ENCODE results near the gene TMEM94. TPM values are rescaled to one million over a fixed set of nuclear protein-coding genes. Genes with fewer than 3 reads are reported as not detected.

Gene TMEM94
- total and polyA plus RNA-seq, 2 of the 13 experiments (the other 11 are each of a cell fraction or from before 2014, with no cell fraction given): 32.6 to 134 TPM

GRCh38 chr17:75547091-75547490 lies 90.7 kb downstream of the TMEM94 start:
- Histone ChIP-seq H3K4me2 (ENCODE audit: low read depth, low read length) (no peak overlapping the region), H3K9ac (ENCODE audit: insufficient read depth, low read depth, low read length) (no peak overlapping the region), H3K4me3 (replicated peaks in 1 of 3; ENCODE audit: insufficient read depth in 1 of 3, low read depth in 2 of 3, low read length in 3 of 3) (no peak overlapping the region), H2AFZ (ENCODE audit: low read length) (no peak overlapping the region), H3K27me3 (ENCODE audit: control insufficient read depth in 1 of 2, insufficient read depth in 2 of 2, low read length in 2 of 2) (no peaks in the 10 kb centered on the region), H3K4me1 (ENCODE audit: insufficient read depth, low read length) (peaks cover 46% of the 10 kb centered on the region), H3K9me3 (ENCODE audit: low read length) (no peaks in the 10 kb centered on the region), H3K36me3 (replicated peaks in 1 of 2; ENCODE audit: control insufficient read depth in 1 of 2, insufficient read depth in 2 of 2, low read length in 2 of 2) (peaks cover 6 to 24% of the 10 kb centered on the region in 2 experiments; a peak in 3 of 5 replicates), H4K20me1 (ENCODE audit: insufficient read depth, low read length) (no peaks in the 10 kb centered on the region), H3K79me2 (ENCODE audit: insufficient read depth, low read length) (no peaks in the 10 kb centered on the region), H3K27ac (ENCODE audit: extremely low read length, insufficient read depth, low read length) (no peak overlapping the region)
- CTCF ChIA-PET (ENCODE audit: low intra/inter-chr PET ratio, low total read pairs): no interaction called here
- ATAC-seq: no peak
- in situ Hi-C loops (cut with HindIII; ENCODE audit: extremely low pct_ligation_motif_present, low pct_unique_long_range_greater_than_20kb) (no loop called here), intact Hi-C loops (cut with micrococcal nuclease; ENCODE audit: unreplicated experiment) (no loop called here)
- no peak for TF ChIP-seq ZBTB7A (CRISPR knock-in tag; IDR thresholded peaks at IDR 0.05)
- TF ChIP-seq ZNF629 (CRISPR knock-in tag; conservative IDR thresholded peaks at IDR 0.05): peak; percentile 59
- TF ChIP-seq, protein P1, sequence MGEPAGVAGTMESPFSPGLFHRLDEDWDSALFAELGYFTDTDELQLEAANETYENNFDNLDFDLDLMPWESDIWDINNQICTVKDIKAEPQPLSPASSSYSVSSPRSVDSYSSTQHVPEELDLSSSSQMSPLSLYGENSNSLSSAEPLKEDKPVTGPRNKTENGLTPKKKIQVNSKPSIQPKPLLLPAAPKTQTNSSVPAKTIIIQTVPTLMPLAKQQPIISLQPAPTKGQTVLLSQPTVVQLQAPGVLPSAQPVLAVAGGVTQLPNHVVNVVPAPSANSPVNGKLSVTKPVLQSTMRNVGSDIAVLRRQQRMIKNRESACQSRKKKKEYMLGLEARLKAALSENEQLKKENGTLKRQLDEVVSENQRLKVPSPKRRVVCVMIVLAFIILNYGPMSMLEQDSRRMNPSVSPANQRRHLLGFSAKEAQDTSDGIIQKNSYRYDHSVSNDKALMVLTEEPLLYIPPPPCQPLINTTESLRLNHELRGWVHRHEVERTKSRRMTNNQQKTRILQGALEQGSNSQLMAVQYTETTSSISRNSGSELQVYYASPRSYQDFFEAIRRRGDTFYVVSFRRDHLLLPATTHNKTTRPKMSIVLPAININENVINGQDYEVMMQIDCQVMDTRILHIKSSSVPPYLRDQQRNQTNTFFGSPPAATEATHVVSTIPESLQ (CRISPR knock-in tag; conservative IDR thresholded peaks at IDR 0.05): no peak
- no TSS peak for BruUV-seq (replicated peaks)
- POLR2A ChIA-PET: interaction anchor here (1.2 kb wide), 1 partner anchor 22 kb away, joined by 4 read pairs; the partner anchor contains the start of gene LLGL2
- FAIRE-seq: no peak
- 95% methylated on average over 9 of the region's 9 CpGs for WGBS (ENCODE audit: low lambda C conversion rate)
- no peak for DNase-seq (ENCODE audit: low spot score)

- Histone ChIP-seq H3K4me3 (replicated peaks in 1 of 3; ENCODE audit: insufficient read depth in 1 of 3, low read depth in 2 of 3, low read length in 3 of 3) (peak overlapping the region in 1 of 3 experiments; percentile 72; a peak in 1 of 6 replicates), H3K4me1 (ENCODE audit: insufficient read depth, low read length) (peaks cover 53% of the 10 kb centered on the region), H3K27me3 (ENCODE audit: control insufficient read depth in 1 of 2, insufficient read depth in 2 of 2, low read length in 2 of 2) (no peaks in the 10 kb centered on the region), H3K4me2 (ENCODE audit: low read depth, low read length) (peak overlapping the region; percentile 96), H2AFZ (ENCODE audit: low read length) (no peak overlapping the region), H3K79me2 (ENCODE audit: insufficient read depth, low read length) (no peaks in the 10 kb centered on the region), H3K36me3 (replicated peaks in 1 of 2; ENCODE audit: control insufficient read depth in 1 of 2, insufficient read depth in 2 of 2, low read length in 2 of 2) (peaks cover 6 to 20% of the 10 kb centered on the region in 2 experiments; a peak in 3 of 5 replicates), H3K9ac (ENCODE audit: insufficient read depth, low read depth, low read length) (peak overlapping the region; percentile 43; the same call in 1 of the 2 replicates), H3K9me3 (ENCODE audit: low read length) (no peaks in the 10 kb centered on the region), H4K20me1 (ENCODE audit: insufficient read depth, low read length) (no peaks in the 10 kb centered on the region), H3K27ac (ENCODE audit: extremely low read length, insufficient read depth, low read length) (peak overlapping the region; percentile 66)
- ChIA-PET CTCF (ENCODE audit: low intra/inter-chr PET ratio, low total read pairs) (no interaction called here), POLR2A (interaction anchor here (0.9 to 2.7 kb wide), 10 partner anchors 10 to 231 kb away, joined by 3 to 28 read pairs (median 6); partner anchors contain the start of genes LLGL2 and TMEM94)
- in situ Hi-C loops (cut with HindIII; ENCODE audit: extremely low pct_ligation_motif_present, low pct_unique_long_range_greater_than_20kb) (no loop called here), intact Hi-C loops (cut with micrococcal nuclease; ENCODE audit: unreplicated experiment) (loop anchor here (1.0 kb wide), 1 partner anchor 8 kb away; no protein-coding TSS in a partner anchor)
- no peak for FAIRE-seq
- WGBS (ENCODE audit: low lambda C conversion rate): 89% methylated on average over 5 of the region's 5 CpGs
- no TSS peak for BruUV-seq (replicated peaks)
- no peak for ATAC-seq
- no peak for DNase-seq (ENCODE audit: low spot score)
- no peak for TF ChIP-seq ZNF609 (CRISPR knock-in tag; IDR thresholded peaks at IDR 0.05; ENCODE audit: borderline replicate concordance)
- no peak for TF ChIP-seq SATB2 (CRISPR knock-in tag; IDR thresholded peaks at IDR 0.05)
- TF ChIP-seq RARG (CRISPR knock-in tag; IDR thresholded peaks at IDR 0.05; ENCODE audit: low read depth): no peak
- no peak for TF ChIP-seq NR1H2 (CRISPR knock-in tag; IDR thresholded peaks at IDR 0.05; ENCODE audit: borderline replicate concordance, low read depth)
- no peak for TF ChIP-seq FOXO1 (CRISPR knock-in tag; IDR thresholded peaks at IDR 0.05)
- TF ChIP-seq FOSL2 (CRISPR knock-in tag; IDR thresholded peaks at IDR 0.05): no peak
- no peak for TF ChIP-seq EED (CRISPR knock-in tag; IDR thresholded peaks at IDR 0.05)
- 0 out of 2 replicates have a peak, but pooled peaks have one; percentile 9 for TF ChIP-seq ZNF224 (CRISPR knock-in tag; IDR thresholded peaks at IDR 0.05)
Measured at GRCh38 chr17:75548813-75549212, 92.4 kb downstream of the TMEM94 start.

Data from HepG2 (cell line).